ENCODE results near the gene TRAPPC5. TPM values are rescaled to one million over a fixed set of nuclear protein-coding genes. Genes with fewer than 3 reads are reported as not detected.

TRAPPC5 gene
- polyA plus RNA-seq, 3 donors, result 39.8 to 49.0 (median 46.4) TPM

- no peak for DNase-seq (ENCODE audit: low read depth in 3 of 3, low spot score in 2 of 3)
Measured at GRCh38 chr19:7699003-7699402, 18.4 kb downstream of the TRAPPC5 start.

GRCh38 chr19:7699417-7700401, 19.1 kb downstream of the TRAPPC5 start:
- no peak for DNase-seq (ENCODE audit: low read depth in 3 of 3, low spot score in 2 of 3)

DNA sequence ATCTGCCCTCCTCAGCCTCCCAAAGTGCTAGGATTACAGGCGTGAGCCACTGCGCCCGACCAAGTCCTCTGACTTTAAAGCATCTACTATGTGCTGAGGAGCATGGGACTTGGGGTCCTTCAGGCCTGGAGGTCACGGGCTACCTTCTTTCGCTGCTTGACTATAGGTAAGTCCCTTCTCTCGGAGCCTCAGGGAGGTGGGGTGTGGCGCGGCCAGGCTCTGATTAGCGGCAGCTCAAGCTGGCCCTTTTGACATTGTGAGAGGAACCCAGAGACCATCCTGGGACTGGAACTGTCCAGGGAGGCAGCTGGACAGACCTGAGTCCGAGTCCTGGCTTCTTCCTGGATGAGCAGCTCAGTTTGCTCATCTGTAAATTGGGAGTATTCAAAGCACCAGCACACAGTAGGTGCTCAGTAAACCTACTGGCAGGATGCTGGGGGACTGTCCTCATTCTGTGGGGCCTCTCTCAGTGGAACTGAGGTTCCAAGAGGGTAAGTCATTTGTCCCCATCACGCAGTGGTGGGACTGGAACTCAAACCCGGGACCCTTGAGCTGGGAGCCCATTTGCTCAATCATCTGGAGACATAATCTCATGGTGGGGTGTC, 20.5 kb downstream of the TRAPPC5 start:
- no peak for DNase-seq (ENCODE audit: low read depth in 3 of 3, low spot score in 2 of 3)

GRCh38 chr19:7701654-7702457, 21.2 kb downstream of the TRAPPC5 start, which contains the start of gene FCER2:
FCER2 (minus strand) TSS chr19:7702131; CDS start chr19:7699760, 2,371 bp downstream.
- DNase-seq (ENCODE audit: low read depth in 3 of 3, low spot score in 2 of 3), result no peak

- no peak for DNase-seq (ENCODE audit: low read depth in 3 of 3, low spot score in 2 of 3)
Measured at GRCh38 chr19:7703332-7703731, 22.7 kb downstream of the TRAPPC5 start.

DNA sequence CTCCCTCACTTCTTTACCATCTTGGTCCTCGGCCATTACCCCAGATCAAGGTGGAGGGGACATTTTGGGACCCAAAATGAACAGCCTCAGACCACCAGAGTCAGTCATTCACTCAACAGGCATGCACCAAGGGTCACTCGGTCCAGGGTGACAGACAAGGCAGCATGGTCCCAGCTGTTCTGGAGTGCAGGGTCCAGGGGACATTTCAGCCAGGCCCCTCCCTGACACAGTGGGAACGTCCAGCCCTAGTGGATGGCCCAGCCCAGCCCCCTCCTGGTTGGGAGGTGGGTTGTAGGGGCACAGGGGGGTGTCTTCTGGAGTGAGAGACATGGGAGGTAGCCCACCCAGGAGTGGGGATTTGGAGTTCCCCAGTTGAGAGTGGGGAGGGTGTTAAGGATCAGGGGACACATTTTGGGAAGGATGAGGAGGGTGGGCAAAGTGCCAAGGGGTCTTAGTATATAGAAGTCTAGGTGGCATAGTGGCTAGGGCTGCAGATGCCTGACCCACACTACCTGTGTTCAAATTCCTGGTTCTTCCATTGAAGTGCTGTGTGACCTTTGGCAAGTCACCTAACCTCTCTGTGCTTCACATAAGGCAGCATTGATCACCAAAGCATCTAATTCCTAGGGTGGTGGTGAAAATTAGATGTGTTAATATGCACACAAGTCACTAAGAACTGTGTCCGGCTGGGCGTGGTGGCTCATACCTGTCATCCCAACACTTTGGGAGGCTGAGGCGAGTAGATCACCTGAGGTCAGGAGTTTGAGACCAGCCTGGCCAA, 23.8 kb downstream of the TRAPPC5 start:
- no peak for DNase-seq (ENCODE audit: low read depth in 3 of 3, low spot score in 2 of 3)

- no peak for DNase-seq (ENCODE audit: low read depth in 3 of 3, low spot score in 2 of 3)
Measured at GRCh38 chr19:7705387-7706187, 25.0 kb downstream of the TRAPPC5 start.

- DNase-seq (ENCODE audit: low read depth in 3 of 3, low spot score in 2 of 3), result no peak
Measured at GRCh38 chr19:7706188-7706954, 25.7 kb downstream of the TRAPPC5 start.

- no peak for DNase-seq (ENCODE audit: low read depth in 3 of 3, low spot score in 2 of 3)
Measured at GRCh38 chr19:7706955-7707456, 26.4 kb downstream of the TRAPPC5 start.

DNA sequence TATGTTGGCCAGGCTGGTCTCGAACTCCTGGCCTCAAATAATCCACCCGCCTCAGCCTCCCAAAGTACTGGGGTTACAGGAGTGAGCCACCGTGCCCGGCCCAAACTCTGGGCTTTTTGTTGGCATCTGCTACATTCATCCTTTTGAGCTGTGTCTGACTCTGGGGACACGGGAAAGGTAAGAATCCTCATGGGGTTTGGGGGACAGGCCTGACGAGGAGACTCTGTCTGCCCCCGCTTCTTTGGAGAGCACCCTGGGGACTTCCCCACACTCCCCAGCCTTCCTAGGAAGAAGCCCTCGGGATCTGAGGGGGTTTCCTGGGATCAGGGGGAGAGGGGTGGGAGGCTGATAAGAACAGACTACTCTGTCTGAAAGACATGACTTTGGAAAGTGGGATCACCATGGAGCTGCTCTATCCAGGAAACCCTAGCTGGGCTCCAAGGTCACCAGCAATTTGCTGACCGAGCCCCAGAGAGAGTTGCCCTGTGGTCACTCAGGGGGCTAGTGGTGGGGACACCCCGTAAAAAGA, 29.4 kb downstream of the TRAPPC5 start:
- DNase-seq (ENCODE audit: low read depth in 3 of 3, low spot score in 2 of 3), result no peak

- no peak for DNase-seq (ENCODE audit: low read depth in 3 of 3, low spot score in 2 of 3)
Measured at GRCh38 chr19:7710616-7711015, 30.0 kb downstream of the TRAPPC5 start.

DNA sequence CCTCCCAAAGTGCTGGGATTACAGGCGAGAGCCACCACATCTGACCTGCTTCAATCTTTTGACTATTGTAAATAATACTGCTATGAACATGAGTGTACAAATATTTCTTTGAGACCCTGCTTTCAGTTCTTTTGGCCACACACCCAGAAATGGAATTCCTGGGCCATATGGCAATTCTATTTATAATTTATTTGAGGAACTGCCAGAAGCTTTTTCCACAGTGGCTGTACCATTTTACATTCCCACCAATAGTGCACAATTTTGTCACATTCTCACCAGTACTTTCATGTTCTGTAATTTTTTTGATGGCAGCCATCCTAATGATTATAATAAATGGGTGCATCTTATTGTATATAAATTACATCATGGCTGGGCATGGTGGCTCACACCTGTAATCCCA, 35.0 kb downstream of the TRAPPC5 start:
- DNase-seq (ENCODE audit: low read depth in 3 of 3, low spot score in 2 of 3), result no peak

- DNase-seq (ENCODE audit: low read depth in 3 of 3, low spot score in 2 of 3), result no peak
Measured at GRCh38 chr19:7716762-7717161, 36.1 kb downstream of the TRAPPC5 start.

- no peak for DNase-seq (ENCODE audit: low read depth in 3 of 3, low spot score in 2 of 3)
Measured at GRCh38 chr19:7718668-7719067, 38.0 kb downstream of the TRAPPC5 start.

DNA sequence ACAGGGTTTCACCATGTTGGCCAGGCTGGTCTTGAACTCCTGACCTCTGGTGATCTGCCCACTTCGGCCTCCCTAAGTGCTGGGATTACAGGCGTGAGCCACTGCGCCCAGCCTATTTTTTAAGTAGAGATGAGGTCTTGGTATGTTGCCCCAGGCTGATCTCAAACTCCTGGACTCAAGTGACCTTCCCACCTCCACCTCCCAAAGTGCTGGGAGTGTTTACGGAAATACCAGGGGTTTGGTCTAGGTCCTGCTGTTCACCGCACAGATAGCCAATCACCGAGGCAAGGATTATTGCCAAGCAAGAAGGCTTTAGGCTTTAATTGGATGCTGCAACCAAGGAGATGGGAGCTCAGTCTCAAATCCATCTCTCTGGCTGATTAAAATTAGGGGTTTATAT, 39.7 kb downstream of the TRAPPC5 start:
- DNase-seq (ENCODE audit: low read depth in 3 of 3, low spot score in 2 of 3), result no peak

DNA sequence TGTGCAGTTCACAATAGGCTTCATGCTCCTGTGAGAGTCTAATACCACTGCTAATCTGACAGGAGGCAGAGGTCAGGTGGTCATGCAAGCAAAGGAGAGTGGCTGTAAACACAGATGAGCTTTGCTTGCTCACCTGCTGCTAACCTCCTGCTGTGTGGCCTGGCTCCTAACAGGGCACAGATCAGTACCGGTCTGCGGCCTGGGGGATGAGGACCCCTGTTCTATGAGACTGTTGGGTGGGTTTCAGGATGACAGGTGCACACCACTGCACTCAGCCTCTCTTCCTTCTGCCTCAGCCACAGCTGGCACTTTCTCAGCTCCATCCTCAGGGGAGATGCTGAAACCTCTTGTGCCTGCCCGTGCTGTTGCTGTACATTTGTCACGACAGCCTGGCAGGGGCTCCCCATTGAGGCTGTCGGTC, 41.6 kb downstream of the TRAPPC5 start:
- no peak for DNase-seq (ENCODE audit: low read depth in 3 of 3, low spot score in 2 of 3)

DNA sequence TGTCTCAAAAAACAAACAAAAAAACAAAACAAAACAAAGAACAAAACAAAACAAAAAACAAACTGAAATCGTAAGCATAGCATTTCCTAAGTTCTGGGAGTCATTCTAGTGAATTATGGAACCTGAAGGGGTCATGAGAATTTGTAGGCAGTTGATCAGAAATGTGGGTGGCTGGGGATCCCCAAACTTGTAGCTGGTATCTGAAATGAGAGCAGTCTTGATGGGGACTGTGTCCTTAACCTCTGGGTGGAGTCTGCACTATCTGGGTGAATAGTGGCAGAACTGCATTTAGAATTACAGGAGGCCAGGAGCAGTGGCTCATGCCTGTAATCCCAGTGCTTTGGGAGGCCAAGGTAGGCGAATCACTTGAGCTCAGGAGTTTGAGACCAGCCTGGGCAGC, 45.2 kb downstream of the TRAPPC5 start:
- DNase-seq (ENCODE audit: low read depth in 3 of 3, low spot score in 2 of 3), result no peak

DNA sequence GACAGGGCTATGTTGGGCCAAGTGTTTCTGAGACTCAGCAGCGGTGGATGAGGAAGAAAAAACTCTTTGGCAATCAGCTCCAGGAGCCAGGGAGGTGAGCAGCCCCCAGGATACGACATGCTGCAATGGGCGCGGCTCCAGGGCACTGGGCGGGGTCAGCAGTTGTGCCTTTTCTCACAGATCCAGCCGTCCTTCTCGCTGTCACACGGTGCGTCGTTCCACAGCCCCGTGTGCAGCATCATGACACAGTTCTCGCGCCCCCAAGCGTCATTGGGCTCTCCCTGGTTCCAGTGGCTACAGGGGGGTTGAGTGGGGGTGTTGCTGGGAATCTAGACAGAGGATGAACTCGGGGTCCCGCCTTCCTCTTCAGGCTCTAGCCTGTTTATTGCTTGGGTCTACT, 48.6 kb downstream of the TRAPPC5 start:
- no peak for DNase-seq (ENCODE audit: low read depth in 3 of 3, low spot score in 2 of 3)
